ENCODE results near the gene RABGAP1.

Gene RABGAP1

DNA sequence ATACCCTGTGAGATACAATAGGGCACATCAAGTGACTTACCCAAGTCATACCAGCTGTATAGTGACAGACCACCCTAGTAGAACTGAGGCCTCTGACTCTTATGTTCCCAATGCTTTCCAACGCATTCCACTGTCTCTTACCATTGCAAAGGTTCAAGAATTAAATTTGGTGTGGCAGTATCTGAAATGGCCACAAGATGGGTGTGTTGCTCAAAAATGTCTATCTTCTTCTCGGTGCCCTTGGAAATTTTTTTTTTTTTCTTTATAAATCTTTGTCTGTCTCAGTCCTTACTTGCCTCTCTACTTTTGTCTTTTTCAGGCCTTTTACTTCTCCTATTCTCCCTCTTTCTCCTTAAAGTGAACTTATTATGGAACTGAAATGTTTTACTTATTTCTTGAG is 141.0 kb downstream of the RABGAP1 start:
- DNase-seq (ENCODE audit: low read depth in 3 of 3, low spot score in 1 of 3) = no peak

DNA sequence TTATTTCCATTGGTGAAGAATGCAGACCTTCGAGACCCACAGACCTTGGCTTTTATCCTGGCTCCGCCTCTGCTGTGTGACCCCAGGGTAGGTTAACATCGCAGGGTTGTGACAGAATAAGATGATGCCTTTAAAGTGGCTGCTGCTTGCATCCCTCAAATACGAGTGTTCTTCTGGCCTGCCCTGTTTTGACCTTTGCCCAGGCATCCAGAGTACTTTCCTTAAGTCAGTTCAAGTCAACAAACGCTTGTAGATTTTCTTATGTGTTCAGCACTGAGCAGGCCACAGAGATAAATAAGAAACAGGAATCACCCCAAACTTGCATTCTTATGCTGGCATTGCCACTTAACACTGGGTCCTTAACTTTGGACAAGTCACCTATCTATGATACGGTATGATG is 142.9 kb downstream of the RABGAP1 start:
- DNase-seq (ENCODE audit: low read depth in 3 of 3, low spot score in 1 of 3) = no peak

DNA sequence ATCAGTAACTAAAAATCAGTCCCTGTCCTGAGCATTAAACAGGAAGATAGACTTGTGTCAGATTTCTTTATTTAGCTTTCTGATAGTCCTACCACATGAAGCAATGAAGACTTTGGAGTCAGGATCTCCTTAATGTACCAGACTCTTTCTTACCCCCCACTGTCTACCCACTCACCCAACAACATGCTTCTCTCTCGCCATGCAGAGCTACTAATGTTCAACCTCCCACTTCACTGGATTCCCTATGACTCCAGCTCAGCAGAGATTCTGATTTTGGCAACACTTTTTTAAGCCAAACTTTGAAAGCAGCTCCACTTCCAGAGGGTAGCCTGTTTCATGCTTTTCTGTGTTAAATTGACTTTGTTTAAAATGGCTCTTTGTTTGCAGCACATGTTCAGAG is 143.4 kb downstream of the RABGAP1 start:
- DNase-seq (ENCODE audit: low read depth in 3 of 3, low spot score in 1 of 3) = no peak

DNA sequence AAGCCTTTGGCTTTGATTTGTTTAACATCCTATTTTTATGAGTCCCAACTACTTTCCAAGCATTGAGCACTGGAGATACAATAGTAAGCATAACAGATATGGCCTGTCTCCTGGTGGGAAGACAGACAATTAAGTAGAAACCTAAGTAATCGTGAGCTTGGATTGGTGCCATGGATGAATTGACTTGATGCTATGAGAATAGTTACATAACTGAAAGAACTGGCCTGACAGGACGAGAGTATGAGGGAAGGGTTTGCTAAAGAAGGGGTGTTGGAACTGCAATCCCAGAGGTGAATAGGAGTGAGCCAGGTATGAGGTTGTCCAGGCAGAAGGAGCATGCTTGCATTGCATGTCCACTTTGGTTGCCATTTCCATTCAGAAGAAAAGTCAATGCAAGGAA is 145.1 kb downstream of the RABGAP1 start:
- no peak for DNase-seq (ENCODE audit: low read depth in 3 of 3, low spot score in 1 of 3)

DNA sequence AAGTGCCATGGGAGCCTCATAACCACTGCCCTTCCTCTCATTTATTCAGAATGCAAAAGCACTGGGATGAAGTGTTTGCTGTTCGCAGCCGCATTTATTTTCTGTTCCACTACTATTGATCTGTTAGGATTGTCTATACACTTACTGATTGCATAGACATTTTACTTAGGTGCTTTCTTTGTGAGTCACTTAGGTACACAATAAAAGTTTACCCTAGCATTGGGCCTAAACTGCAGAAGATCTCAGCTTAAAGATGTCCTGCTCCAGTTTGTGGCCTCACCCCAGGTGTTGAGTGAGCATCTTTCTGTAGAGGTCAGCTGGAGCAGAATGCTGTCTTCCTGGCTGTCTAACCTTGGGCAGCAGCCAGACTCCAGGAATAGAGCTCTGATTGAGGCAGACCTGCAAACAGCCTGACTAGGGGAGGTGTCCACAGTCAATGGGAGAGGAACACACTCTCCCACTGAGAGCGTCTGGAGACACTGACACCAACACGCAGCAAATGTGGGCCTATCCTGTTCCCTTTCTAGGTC is 146.6 kb downstream of the RABGAP1 start:
- no peak for DNase-seq (ENCODE audit: low read depth in 3 of 3, low spot score in 1 of 3)

DNA sequence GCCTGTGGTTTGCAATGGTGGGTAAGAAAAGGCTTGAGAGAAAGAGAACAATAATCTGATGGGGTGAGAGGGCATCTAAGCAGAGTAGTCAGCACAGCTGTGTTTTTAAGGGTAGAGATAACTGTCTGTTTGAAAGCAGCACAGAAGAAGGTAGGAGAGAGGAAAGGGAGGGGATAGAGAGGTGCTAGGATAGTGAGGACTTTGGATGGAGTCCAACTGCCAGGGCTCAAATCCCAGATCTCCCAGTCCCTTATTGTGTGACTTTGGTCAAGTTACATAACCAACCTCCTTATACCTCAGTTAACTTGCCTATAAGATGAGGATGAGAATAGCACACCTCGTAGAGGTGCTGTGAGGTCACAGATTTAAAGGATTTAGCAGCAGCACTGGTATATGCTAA is 148.2 kb downstream of the RABGAP1 start:
- no peak for DNase-seq (ENCODE audit: low read depth in 3 of 3, low spot score in 1 of 3)

DNA sequence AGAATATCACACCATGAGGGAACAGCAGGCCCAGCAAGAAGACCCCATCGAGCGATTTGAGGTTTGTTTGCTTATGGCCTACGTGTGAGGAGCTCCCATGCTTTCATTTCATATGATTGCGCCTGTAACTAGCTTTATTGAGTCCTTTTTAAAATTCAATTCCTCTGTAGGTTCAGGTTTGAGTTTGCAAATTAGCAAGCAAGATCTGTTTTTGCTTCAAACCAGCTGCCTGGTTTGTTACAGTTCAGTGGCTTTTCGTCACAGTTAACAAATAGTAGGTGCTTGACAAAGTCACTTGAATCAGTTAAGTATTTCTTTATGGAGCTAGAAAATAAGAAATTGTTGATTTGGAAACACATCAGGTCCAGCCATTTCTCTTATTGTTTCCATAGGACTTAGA is 149.0 kb downstream of the RABGAP1 start:
- no peak for DNase-seq (ENCODE audit: low read depth in 3 of 3, low spot score in 1 of 3)

DNA sequence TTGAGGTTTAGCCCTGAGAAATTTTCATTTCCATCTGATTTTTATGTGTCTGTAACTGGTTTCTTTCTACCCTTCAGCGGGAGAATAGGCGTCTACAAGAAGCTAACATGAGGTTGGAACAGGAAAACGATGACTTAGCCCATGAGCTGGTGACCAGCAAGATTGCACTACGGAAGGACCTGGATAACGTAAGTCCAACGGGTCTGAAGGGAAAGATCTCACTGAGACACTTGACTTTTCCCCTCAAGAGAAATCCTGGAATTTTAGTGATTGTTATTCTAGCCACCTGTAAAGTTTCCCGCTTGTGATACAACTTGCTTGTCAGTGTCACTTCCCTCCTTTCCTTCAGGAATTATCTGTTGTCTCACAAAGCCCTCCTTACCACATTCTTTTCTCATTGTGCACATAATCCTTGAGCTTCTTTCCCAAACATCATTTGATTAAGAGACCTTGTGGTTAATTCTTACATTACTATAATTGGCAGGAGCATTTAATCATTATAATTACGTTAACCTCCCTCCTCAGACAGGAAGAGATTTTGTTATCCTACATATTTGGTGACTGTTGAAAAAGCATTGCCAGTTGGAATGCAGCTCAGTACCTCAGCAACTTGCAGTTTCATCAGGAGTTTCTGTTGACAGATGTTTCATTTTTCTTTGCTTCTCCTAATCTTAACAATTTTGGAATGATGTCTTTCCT is 149.5 kb downstream of the RABGAP1 start:
- DNase-seq (ENCODE audit: low read depth in 3 of 3, low spot score in 1 of 3) = no peak

DNA sequence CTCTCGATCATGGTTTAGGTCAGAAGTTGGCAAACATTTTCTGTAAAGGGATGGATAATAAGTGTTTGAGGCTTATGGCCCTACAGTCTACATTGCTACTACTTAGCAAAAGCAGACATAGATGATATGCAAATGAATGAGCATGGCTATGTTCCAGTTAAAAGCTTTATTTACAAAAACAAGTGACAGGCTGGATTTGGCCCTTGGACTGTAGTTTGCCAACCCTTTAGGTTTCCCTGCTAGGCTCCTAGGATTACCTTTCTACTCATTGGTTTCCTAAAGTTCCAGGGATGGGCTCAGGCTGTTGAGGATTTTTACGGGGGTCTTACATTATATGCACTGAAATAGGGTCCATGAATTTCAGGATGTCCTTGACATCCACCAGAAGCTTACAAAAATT is 150.1 kb downstream of the RABGAP1 start:
- DNase-seq (ENCODE audit: low read depth in 3 of 3, low spot score in 1 of 3) = no peak

DNA sequence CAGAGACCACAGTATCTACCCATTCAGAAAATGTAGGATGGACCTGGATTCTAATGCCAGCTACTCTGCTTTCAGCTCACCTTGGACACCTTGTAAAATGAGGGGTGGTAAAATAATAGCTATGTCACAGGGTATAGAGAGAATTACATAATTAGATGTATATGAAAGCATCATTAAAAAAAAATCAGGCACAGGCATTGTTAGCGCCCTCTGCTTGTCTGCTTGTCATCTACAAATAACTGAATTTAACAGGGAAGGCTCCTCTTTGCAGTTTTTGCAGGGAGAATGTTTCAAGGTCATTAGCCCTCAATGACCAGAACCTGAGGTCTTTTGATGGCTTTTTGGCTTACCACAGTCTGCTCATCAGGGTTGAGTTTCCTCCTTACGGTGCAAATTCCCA is 150.6 kb downstream of the RABGAP1 start:
- DNase-seq (ENCODE audit: low read depth in 3 of 3, low spot score in 1 of 3) = no peak

DNA sequence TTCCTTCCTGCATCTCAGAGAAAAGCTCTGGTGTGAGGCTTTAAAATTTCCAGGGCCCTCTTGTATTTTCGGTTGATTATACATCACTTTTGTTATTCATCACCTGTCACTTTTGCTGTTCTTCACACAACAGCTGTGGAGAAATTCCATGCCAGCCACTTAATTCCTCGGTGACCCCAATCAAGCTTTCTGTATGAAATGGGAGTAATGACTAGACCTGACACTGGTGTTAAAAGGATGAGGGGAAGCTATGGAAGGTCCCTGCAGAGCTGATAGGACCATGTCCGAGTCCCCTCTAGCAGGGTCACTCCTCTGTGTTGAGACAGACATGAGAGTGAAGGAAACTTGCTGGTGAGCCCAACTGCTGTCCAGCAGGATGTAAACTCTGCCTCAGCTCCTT is 152.3 kb downstream of the RABGAP1 start:
- DNase-seq (ENCODE audit: low read depth in 3 of 3, low spot score in 1 of 3) = no peak

DNA sequence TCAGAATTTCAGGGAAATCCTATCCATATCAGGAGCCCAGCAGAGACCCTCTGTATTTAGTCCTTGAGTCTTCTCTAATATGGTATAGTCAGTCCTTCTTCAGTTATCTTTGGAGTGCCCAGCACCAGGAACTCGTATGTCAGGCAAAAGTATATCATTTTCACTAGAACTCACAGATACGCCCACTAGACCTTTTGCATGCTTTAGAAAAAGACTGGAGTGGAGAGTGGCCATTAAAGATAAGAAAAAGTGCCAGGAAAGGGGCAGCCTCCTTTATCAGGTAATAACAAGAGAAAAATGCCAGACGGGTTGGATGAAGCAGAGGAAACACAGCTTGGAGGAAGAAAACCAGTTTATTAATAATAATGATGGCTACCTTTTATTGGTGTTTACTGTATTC is 156.2 kb downstream of the RABGAP1 start:
- no peak for DNase-seq (ENCODE audit: low read depth in 3 of 3, low spot score in 1 of 3)

DNA sequence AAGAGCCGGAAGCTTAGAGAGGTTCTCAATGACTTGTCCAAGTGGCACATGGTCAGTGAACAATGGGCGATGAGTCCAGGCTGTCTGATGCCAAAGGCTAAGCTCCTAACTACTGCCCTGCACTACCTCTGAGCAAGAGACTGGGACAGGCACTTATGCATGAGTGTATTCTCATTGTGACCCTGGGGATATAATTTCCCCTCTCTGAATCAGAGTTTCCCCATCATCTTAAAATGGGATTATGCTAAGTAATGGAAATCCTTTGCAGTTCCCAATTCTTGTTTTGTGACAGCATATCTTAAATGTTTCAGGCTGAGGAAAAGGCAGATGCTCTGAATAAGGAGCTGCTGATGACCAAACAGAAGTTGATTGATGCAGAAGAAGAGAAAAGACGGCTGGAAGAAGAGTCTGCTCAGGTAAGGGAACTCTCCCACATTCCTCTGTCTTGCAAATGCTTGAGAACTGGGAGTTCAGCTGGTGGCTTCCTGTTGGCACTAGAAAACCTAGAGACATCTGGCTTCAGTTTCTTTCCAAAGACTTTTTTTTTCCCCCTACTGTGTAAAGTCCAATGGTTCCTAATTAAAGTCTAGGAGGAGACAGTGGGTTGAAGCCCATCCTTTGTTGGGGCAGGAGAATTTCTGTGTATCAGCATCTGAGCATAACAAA is 156.7 kb downstream of the RABGAP1 start:
- DNase-seq (ENCODE audit: low read depth in 3 of 3, low spot score in 1 of 3) = no peak

DNA sequence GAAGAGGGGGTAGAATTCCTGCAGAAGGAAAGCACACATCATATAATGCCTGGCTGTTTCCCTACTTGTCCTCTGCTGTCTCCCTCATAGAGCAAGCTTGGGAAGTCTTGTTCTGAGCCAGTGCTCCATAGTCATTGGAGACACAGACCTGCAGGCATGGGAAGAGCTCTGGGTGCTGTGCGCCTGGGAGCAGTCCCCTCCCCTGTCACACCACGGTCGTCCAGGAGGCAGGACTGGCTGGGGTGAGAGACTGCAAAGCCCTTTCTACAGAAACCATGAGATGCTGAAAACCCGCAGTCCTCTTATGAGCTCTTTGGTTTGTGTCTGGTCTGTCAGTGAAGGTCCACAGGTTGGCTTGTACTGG is 157.3 kb downstream of the RABGAP1 start:
- DNase-seq (ENCODE audit: low read depth in 3 of 3, low spot score in 1 of 3) = no peak

DNA sequence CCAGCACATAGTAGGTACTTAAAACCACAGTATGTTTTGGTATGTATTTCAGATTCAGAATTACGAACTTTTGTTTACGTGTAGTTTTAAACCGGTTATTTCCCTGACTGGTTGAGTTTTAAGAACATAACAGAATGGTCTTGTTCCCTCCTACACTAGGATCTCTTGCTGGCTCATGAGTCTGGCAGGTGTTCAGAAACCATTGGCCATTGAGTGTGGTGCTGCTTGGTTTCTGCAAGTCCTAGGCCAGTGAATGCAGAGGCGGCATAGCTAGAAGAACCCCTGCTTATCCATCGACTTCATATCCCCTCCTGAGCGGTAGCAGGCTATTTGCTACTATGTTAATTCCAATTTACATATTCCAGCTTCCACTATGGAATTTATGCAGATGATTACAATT is 158.2 kb downstream of the RABGAP1 start:
- no peak for DNase-seq (ENCODE audit: low read depth in 3 of 3, low spot score in 1 of 3)

DNA sequence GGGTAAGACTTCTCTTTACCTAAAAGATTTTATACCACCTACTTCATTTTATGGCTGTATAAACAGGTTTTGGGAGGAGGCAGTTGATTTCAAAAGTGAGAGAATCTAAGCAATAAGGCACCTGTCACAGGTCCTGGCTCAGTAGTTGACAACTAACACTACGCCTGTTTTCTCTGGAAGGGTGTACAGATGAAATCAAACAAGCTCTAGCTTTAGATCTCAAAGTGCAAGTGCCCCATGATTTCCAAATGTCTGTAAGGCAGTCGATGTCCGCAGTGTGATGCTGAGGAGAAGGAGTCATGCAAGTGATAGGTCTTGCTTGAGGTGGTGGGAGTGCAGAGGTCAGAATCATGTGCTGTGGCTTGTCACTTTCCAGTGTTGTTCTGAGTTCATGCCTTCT is 158.7 kb downstream of the RABGAP1 start:
- DNase-seq (ENCODE audit: low read depth in 3 of 3, low spot score in 1 of 3) = no peak

DNA sequence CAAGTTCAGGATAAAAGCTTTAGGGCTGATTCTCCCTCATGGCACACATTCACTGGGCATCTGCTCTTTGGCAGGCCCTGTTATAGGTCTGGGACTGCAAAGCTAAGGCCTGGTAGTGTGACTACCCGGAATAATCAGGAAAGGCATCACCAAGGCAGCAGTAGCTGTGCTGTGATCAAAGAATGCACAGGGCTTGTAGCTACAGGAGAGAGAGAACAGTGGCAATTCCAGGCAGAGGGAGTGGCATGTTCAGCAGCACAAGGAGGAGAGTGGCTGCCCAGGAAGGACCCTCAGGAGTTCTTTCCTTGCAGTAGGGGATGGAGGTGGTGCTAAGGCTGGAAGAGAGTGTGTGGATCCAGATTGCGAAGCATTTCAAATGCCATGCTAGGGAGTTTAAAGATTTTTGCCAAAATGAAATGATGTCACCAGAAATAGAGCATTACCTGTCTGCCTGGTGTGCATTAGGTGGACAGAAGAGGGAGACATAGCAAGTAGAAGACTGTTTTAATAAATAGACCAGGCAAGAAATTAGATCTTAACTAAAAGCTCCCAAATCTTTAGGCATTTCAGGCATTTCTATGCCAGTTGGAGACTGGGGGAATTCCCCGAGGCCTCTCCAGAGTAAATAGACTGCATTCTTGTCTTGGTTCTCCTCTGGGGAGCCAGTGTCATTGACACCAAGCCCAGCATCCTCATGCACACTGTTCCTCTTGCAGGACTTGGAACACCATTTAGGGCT is 161.7 kb downstream of the RABGAP1 start:
- DNase-seq (ENCODE audit: low read depth in 3 of 3, low spot score in 1 of 3) = no peak

DNA sequence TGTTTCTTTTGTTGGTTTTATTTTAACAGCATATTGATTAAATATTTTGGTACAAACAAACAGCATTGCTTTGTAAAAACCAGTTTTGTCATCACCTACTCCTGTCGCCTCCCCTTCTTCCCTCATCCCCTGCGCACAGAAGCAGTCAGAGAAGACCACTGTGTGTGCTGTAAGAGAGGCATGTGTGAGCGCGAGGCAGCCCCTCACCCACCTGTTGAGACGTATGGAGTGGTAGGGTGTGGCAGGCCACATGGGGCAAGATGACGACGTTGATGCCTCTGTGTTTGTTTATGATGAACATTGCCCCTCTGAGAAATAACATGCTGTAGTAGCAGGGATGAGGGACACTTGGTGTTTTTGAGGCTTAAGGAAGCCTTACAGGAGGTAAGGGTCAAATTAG is 164.0 kb downstream of the RABGAP1 start:
- DNase-seq (ENCODE audit: low read depth in 3 of 3, low spot score in 1 of 3) = no peak

DNA sequence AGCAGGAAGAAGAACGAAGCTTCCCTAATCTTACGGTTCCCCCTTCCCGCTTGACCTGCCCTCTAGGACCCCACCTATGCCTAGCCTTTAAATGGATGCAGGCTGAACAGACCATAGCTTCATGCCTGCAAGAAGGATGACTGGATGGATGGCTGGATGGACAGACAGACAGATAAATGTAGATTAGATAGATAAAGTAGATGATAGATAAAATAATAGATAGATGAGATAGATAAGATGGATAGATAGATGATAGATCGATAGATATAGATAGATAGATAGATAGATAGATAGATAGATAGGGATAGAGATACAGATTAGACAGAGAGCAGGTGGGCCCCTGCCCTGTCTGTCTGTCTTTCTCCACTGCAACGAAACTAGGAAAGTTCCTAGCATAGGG is 164.7 kb downstream of the RABGAP1 start:
- DNase-seq (ENCODE audit: low read depth in 3 of 3, low spot score in 1 of 3) = no peak

DNA sequence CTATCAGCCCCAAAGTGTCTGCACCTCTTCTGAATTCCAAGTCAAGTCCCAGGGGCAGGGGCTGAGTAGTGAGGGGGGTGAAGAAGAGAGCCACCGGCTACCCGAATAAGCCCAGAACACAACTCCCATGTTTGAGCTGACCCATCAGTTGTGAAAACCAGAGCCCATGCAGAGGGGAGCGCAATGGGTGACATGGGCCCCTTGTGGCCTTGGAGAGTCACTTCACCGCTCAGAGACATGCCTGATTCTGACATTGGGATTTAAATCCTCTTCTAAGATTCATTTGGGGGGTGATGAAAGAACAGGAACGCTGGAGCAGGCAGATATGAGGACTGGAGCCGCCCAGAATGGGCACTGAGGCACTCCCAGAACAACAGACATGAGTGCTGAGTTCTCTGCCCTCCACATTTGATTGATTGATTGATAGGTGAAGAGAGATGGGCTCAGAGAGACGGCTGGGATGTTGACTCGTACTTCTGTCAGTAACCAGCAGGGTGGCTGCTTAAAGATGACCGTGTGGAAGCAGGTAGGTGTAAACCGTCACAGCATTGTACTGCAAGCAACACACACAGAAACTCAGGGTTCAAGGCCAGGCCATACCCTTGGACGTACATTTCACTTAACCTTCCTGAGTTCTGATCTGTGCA is 166.9 kb downstream of the RABGAP1 start:
- DNase-seq (ENCODE audit: low read depth in 3 of 3, low spot score in 1 of 3) = no peak

DNA sequence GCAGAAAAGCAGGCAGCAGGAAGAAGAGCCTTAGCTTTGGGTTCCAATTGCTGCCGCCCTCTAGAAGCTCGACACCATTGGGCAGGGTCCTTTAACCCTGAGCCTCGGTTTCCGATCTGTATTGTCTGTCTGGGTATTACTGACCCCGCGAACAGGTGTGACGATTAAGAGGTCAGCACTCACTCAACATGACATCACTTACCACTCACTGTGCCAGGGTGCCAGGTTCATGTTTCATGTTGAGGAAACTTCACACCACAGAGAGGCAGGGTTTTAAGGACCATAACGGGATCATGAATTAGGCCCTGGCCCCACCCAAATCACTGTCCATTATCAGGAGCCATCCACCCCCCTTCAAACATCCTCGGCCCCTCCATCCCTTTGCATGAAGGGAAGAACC is 168.2 kb downstream of the RABGAP1 start:
- no peak for DNase-seq (ENCODE audit: low read depth in 3 of 3, low spot score in 1 of 3)

Data from stimulated activated CD4-positive, alpha-beta T cell treated with anti-CD3 and anti-CD28 coated beads, TNF-alpha, amount 100 ng/mL, for 1 hour (primary cell).